GM21619 (cell line): Measurements from ENCODE around the gene RXFP3.
A peak's percentile ranks its signal among the peaks of the same experiment; 100 is the strongest.
"Not testable (repeated sequence)": the region's sequence is repeated elsewhere in the genome, so short reads cannot be mapped to it uniquely, and the experiment has no call there.

Experiments used
- ATAC-seq: cut with Tn5 transposase; IDR thresholded peaks from one replicate; pipeline ENCODE4 v1.9.1; 2021; ENCODE audit not compliant: unreplicated experiment

Gene RXFP3

GRCh38 chr5:33936381-33937016 is at the start of gene RXFP3:
Gene RXFP3 (plus strand): TSS chr5:33936386. CDS start chr5:33936741, 355 bp downstream.
- ATAC-seq: no peak

- no peak for ATAC-seq
Observed at GRCh38 chr5:33887268-33887667, 48.9 kb upstream of the RXFP3 start.

GRCh38 chr5:33888587-33888986 is 47.6 kb upstream of the RXFP3 start:
- ATAC-seq: no peak

GRCh38 chr5:33890131-33891032 is 45.8 kb upstream of the RXFP3 start:
- no peak for ATAC-seq

GRCh38 chr5:33891446-33891787 is 44.8 kb upstream of the RXFP3 start:
- no peak for ATAC-seq

- no peak for ATAC-seq
Observed at GRCh38 chr5:33891788-33892619, 44.2 kb upstream of the RXFP3 start, which contains the start of gene ADAMTS12. Gene ADAMTS12 (minus strand): TSS chr5:33891990. CDS start chr5:33891856, 134 bp downstream.

GRCh38 chr5:33892620-33893137 is 43.5 kb upstream of the RXFP3 start:
- ATAC-seq: no peak

- ATAC-seq: no peak
Observed at GRCh38 chr5:33894566-33894965, 41.6 kb upstream of the RXFP3 start.

- ATAC-seq: no peak
Observed at GRCh38 chr5:33901156-33901555, 35.0 kb upstream of the RXFP3 start.

- ATAC-seq: no peak
Observed at GRCh38 chr5:33903118-33903517, 33.1 kb upstream of the RXFP3 start.

- ATAC-seq: no peak
Observed at GRCh38 chr5:33905381-33905780, 30.8 kb upstream of the RXFP3 start.

GRCh38 chr5:33906248-33906647 is 29.9 kb upstream of the RXFP3 start:
- ATAC-seq: not testable (repeated sequence)

GRCh38 chr5:33914844-33915243 is 21.3 kb upstream of the RXFP3 start:
- not testable (repeated sequence) for ATAC-seq

- no peak for ATAC-seq
Observed at GRCh38 chr5:33921002-33921401, 15.2 kb upstream of the RXFP3 start.

- ATAC-seq: no peak
Observed at GRCh38 chr5:33925278-33925677, 10.9 kb upstream of the RXFP3 start.

GRCh38 chr5:33927685-33928084 is 8.5 kb upstream of the RXFP3 start:
- no peak for ATAC-seq

- no peak for ATAC-seq
Observed at GRCh38 chr5:33928283-33928682, 7.9 kb upstream of the RXFP3 start.

- no peak for ATAC-seq
Observed at GRCh38 chr5:33929925-33930690, 6.1 kb upstream of the RXFP3 start.

- ATAC-seq: no peak
Observed at GRCh38 chr5:33931136-33931535, 5.0 kb upstream of the RXFP3 start.

GRCh38 chr5:33933723-33934169 is 2.4 kb upstream of the RXFP3 start:
- peak; percentile 84 for ATAC-seq
